NCI-H748 (cell line): Measurements from ENCODE around the gene DKK3.
A peak's percentile ranks its signal among the peaks of the same experiment; 100 is the strongest.

ENCODE experiments used
- DNase-seq: peaks from one replicate; lab custom pipeline; 2025; ENCODE audit not compliant: unreplicated experiment; lab: John Stamatoyannopoulos, UW

The DKK3 gene

DNA sequence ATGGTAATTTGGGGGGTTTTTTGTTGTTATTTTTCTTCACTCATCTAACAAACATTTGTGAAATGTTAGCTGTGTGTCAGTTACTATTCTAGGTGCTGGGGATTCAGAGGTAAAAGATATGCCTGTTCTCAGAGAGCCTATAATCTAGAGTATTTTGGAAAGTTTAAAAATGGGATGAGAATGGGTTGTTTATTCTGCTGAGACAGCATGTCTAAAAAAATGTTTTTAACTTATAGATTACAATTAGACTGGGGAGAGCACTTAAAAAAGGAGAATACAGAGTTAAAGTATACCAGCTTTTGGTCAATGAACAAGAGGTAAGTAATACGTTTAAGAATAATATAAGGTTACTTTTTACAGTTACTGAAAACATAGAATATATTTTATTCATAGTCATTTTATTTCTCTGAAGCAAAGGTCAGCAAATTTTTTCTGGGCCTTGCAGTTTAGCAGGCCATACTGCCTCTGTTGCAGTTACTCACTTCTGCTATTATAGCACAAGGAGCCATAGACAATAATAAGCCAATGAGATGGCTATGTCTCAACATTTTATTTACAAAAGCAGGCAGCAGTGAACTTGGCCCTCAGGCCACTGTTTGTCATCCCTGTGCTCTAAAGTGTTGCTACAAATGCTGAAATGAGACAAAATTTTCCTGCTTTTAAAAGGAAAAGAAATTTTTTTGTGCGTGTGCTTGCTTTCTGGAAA is 60.0 kb downstream of the DKK3 start:
- DNase-seq, result no peak

DNA sequence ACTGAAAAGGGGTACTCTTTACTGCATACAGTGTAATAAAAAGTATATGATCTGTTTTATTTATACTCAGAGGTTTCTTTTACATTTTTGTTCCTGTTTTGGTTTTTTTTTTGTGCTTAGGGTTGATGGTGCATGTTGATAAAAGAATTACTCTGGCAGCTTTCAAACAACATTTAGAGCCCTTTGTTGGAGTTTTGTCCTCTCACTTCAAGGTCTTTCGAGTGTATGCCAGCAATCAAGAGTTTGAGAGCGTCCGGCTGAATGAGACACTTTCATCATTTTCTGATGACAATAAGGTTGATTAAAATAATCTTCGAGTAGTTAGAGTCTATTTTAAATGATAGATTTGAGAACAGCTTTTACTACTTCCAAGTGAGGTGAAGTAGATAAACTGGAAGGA is 60.6 kb downstream of the DKK3 start:
- no peak for DNase-seq

DNA sequence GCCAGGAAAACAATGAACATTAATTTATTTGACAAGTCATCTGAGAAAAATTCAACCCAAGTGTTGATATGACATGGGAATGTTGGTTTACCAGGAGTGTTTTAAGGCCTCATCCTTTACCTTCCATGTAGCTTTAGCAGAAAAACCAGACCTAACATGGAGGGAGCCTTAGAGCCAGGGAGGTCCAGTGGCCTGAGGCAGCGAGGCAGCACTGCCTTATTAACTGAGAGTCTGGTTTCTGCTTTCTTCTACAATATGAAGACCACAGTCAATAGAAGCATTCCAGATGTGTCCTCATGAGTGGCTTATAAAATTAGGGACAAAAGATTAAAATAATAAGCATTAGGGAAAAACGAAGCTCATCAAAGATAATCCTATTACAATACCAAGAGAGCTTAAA is 61.5 kb downstream of the DKK3 start:
- no peak for DNase-seq

DNA sequence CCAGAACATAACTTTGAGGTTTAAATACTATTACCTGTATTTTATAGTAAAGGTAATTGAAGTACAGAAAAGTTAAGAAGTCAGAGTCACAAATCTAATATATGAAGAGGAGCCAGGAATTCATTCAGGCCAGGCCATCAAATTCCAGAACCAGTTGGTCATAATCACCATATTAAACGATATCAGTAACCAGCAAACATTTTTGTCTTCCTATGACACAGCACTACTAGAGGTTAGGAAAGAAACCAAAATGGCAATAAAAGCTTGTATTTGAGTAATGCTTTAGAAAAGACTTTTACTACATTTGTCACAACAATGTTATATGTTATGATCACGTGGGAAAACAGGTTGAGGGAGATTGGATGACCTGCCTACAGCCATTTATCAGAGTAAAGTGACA is 62.2 kb downstream of the DKK3 start:
- DNase-seq, result no peak

DNA sequence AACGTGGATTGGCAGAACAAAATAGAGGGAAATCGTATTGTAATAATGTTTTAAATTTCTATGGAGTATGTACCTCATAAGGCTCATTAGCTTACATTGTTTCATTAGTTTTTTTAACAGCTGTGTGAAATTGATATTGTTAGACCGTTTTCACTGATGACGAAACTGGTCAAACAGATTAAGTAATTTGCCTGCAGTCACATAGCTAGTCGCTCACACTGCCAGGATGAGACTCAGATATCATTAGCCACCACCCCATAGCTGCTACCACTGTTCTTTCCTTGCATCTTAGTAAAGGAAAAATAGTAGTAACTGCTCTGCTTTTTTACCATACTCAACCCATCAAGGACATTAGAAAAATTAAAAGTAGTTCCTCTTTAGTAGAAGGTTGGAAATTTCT is 64.0 kb downstream of the DKK3 start:
- DNase-seq, result no peak

DNA sequence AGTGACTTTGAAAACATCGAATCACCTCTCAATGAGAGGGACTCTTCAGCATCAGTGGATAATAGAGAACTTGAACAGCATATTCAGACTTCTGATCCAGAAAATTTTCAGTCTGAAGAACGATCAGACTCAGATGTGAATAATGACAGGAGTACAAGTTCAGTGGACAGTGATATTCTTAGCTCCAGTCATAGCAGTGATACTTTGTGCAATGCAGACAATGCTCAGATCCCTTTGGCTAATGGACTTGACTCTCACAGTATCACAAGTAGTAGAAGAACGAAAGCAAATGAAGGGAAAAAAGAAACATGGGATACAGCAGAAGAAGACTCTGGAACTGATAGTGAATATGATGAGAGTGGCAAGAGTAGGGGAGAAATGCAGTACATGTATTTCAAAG is 65.8 kb downstream of the DKK3 start:
- no peak for DNase-seq

DNA sequence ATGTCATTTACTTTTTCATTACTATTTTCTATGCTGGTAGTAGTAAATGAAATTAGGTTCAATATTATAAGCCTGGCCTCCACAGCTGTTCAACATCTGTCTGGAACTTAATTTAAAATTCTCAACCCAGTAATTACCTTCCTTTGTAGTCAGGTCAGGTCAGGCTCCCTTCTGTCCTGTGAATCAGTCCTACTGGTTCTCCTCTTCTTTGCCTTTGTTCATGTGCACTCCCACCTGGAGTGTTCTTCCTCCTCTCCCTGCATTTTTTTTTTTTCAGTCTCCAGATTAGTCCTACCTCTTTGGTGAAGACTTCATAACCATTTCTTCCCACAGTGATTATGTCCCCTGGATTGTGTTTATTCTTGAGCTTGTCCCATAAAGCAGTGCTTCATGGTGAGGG is 67.9 kb downstream of the DKK3 start:
- no peak for DNase-seq

DNA sequence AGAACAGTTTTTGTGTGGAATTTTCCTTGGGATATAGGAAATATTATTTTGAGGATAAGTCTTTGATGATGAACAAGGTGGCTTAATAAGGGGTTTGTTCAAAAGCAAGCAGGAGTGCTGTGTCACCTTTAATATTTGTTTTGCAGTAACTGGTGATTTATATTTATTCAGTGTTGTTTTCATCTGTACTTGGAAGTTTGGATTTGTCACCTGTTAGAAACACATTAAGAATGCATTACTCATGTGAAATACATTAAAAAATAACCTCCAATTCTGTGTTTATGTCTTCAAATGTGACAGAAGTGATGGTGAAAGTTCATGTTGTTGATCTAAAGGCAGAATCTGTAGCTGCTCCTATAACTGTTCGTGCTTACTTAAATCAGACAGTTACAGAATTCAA is 70.5 kb downstream of the DKK3 start:
- DNase-seq, result no peak

DNA sequence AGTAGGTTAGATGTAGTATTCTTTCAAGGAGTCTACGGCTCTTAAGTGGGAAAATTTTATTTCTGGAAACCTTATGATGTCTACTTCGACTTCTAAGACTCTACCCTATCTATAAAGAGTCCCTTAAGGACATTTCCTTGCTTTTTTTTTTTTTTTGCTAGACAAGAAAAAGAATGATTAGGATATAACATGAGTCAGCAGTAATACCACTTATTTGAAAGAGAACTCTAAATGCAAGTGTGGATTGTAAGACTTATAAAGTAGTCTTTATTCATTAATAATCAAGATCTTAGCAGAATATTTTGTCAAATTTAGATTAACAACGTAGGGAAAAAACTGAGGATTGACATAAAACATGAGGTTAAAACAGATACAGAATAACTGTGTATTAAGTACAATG is 71.0 kb downstream of the DKK3 start:
- DNase-seq, result no peak

DNA sequence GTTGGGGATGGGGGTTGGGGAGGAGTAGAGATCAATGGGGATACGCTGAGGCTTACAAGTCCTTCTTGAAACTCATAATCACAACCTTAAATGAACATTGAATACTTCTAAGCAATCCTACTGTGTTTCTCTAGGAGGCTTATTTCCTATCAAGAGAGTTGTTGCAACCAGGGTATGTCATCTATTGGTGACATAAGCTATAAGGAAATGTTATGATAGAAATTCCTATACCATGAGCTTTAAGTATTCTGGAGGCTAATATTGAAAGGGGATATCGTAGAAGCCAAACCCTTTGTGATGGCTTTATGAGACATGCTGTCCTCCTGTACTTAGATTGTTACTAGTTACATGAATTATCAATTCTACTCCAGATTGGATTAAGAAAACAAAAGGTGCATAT is 72.9 kb downstream of the DKK3 start:
- DNase-seq, result no peak

DNA sequence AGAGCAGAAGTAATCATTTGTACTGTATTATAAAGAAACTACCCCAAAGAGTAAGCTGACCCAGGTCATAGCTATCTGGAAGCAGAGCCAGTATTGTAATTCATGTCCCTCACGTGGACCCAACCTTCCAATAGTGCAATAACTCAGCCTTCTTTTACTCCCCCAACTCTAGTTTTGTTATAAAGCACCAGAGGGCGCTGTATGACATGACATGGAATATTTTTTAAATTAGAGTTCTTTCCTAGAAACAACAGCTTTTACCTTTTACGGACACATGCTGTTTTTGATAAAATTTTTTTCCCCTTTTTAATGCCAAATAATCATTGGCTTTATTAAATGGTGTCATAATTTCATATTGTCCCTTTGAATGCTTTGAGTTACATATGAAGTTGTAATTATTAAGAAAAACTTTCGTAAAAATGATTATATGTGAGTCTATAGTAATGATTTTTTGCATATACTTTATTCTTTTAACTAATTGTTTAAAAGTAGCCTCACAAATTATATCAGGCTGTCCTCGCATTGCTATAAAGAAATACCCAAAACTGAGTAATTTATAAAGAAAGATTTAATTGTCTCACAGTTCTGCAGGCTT is 76.9 kb downstream of the DKK3 start:
- peak; percentile 58 for DNase-seq

DNA sequence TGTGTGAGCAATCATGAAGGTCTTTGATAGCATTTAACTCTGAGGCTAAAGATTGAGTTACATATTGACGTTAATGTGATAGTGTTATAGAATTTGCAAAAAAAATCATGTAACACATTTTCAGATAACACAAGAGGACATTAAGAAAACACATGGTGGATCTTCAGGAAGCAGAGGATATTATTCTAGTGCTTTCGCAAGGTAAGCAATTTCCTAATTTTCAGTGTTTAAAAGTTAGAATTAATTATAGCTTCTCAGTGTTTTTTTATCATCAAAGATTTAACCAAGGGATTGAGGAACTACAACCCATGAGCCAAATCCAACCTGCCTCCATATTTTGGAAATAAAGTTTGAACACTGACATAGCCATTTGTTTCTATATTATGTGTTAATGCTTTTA is 78.5 kb downstream of the DKK3 start:
- DNase-seq, result no peak

DNA sequence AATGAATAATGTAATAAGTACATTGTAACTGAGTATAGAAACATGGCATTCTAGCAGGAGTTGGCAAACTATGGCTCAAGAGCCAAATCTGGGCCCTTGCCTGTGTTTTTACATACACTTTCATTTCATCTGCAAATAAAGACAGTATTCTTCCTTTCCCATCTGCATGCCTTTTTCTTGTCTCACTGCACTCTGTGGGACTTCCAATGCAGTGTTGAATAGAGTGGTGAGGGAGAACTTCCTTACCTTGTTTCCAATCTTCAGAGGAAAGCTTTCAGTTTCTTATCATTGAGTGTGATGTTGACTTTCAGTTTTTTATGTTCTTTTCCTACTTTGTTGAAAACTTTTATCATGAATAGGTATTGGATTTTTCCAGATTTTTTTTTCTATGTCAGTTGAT is 84.6 kb downstream of the DKK3 start:
- DNase-seq, result no peak

DNA sequence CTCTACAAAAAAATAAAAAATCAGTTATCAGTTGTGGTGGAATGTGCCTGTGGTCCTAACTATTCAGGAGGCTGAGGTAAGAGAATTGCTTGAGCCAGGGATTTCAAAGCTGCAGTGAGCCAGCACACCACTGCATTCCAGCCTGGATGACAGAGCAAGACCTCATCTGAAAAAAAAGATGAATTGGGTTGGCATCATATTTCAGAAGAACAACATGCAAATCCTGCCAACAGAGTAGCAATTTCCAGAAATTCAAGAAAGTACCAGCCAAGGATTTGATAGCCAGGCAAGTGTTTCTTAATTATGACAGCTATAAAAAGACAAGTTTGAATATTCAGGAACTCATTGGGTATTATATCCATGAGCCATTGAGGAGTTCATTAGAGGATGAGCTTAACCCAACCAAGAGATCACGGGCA is 91.4 kb downstream of the DKK3 start:
- DNase-seq, result no peak

DNA sequence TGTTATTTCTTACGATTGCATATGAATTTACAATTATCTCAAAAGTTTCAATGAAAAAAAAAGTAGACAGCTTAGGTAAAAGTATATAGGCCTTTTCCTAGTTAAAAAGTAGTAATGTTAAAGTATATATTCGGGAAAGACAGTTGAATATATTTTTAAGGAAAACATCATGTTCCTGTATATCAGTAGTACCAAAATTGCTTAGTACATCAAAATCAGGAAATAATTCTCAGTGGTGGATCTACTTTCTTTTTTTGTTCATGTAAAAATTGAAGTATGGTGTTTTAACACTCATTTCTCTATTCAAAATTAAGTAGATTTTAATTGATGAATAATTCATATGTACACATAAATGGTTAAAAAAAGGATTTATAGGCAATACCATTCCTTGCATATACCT is 92.8 kb downstream of the DKK3 start:
- no peak for DNase-seq

DNA sequence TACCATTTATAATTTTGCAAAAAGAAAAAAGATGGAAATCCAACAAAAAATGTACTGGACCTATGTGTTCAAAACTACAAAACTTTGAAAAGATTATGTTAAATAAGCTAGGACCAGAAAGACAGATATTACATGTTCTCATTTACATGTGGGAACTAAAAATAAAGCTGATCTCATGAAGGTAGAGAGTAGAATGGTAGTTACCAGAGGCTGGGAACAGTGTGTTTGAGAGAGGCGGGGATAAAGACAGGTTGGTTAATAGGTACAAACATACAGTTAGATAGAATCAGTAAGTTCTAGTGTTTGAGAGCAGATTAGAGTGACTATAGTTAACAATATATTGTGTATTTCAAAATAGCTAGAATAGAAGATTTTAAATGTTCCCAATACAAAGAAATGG is 95.0 kb downstream of the DKK3 start:
- DNase-seq, result no peak
